Mononuclear cell (primary cell): ENCODE data around the gene ALOX15. TPM values are rescaled to one million over a fixed set of nuclear protein-coding genes. Genes with fewer than 3 reads are reported as not detected.
"Not testable (repeated sequence)": the region's sequence is repeated elsewhere in the genome, so short reads cannot be mapped to it uniquely, and the experiment has no call there.

Experiments
- H3K27me3 ChIP-seq: 2 replicates; pipeline ENCODE4 v1.6.0; 2011; ENCODE audit warnings: low read length, control low read depth; ENCODE audit not compliant: insufficient read depth
- H3K4me1 ChIP-seq: 2 replicates; pipeline ENCODE4 v1.5.1; 2011; ENCODE audit warnings: mild to moderate bottlenecking, low read length, control low read depth; ENCODE audit not compliant: insufficient read depth
- H3K4me3 ChIP-seq: 2 replicates; pipeline ENCODE4 v1.5.1; 2011; ENCODE audit warnings: mild to moderate bottlenecking, low read length, moderate library complexity
- H3K9me3 ChIP-seq: 2 replicates; pipeline ENCODE4 v1.5.1; 2011; ENCODE audit warnings: low read depth, mild to moderate bottlenecking, control low read depth, low read length
- total RNA-seq: library from RNA; depleted of rRNA; stranded (reverse); fragments of >200 nt; gene quantifications from one replicate; pipeline ENCODE4 v1.2.3, GENCODE V29; 2012

Gene ALOX15
- total RNA-seq, 1 donor, result not detected

- Histone ChIP-seq H3K27me3 (no peaks in the 10 kb centered on the region), H3K9me3 (no peaks in the 10 kb centered on the region)
Observed at GRCh38 chr17:4597975-4598374, 43.5 kb downstream of the ALOX15 start.

GRCh38 chr17:4596636-4597380, 44.7 kb downstream of the ALOX15 start:
- Histone ChIP-seq H3K27me3 (no peaks in the 10 kb centered on the region), H3K4me1 (peaks cover 5% of the 10 kb centered on the region), H3K9me3 (no peaks in the 10 kb centered on the region), H3K4me3 (no peak overlapping the region)

More at GRCh38 chr17:4597975-4598374, 43.5 kb downstream of the ALOX15 start:
- Histone ChIP-seq H3K4me1 (peaks cover 5% of the 10 kb centered on the region), H3K4me3 (no peak overlapping the region)

GRCh38 chr17:4595685-4596342, 45.7 kb downstream of the ALOX15 start:
- not testable (repeated sequence) for H3K4me3 ChIP-seq, H3K4me1 ChIP-seq, H3K27me3 ChIP-seq, H3K9me3 ChIP-seq

- Histone ChIP-seq H3K4me1 (peaks cover 5% of the 10 kb centered on the region), H3K9me3 (no peaks in the 10 kb centered on the region), H3K27me3 (no peaks in the 10 kb centered on the region), H3K4me3 (no peak overlapping the region)
Observed at GRCh38 chr17:4594931-4595684, 46.4 kb downstream of the ALOX15 start.

- Histone ChIP-seq H3K4me3 (no peak overlapping the region), H3K27me3 (no peaks in the 10 kb centered on the region), H3K4me1 (peaks cover 5% of the 10 kb centered on the region), H3K9me3 (no peaks in the 10 kb centered on the region)
Observed at GRCh38 chr17:4594406-4594805, 47.1 kb downstream of the ALOX15 start.

- H3K9me3 ChIP-seq, result no peaks in the 10 kb centered on the region
- H3K4me3 ChIP-seq, result no peak overlapping the region
- no peaks in the 10 kb centered on the region for H3K27me3 ChIP-seq
- H3K4me1 ChIP-seq, result peaks cover 5% of the 10 kb centered on the region
Observed at GRCh38 chr17:4593021-4593421, 48.5 kb downstream of the ALOX15 start.

- no peak overlapping the region for H3K4me3 ChIP-seq
- H3K27me3 ChIP-seq, result no peaks in the 10 kb centered on the region
- peaks cover 5% of the 10 kb centered on the region for H3K4me1 ChIP-seq
- H3K9me3 ChIP-seq, result no peaks in the 10 kb centered on the region
Observed at GRCh38 chr17:4592240-4593005, 49.1 kb downstream of the ALOX15 start.

- Histone ChIP-seq H3K4me1 (peaks cover 5% of the 10 kb centered on the region), H3K27me3 (no peaks in the 10 kb centered on the region)
Observed at GRCh38 chr17:4591529-4591928, 49.9 kb downstream of the ALOX15 start.

GRCh38 chr17:4590981-4591453, 50.5 kb downstream of the ALOX15 start:
- Histone ChIP-seq H3K27me3 (peaks cover 4% of the 10 kb centered on the region), H3K4me3 (no peak overlapping the region), H3K9me3 (no peaks in the 10 kb centered on the region), H3K4me1 (peaks cover 5% of the 10 kb centered on the region)

More at GRCh38 chr17:4591529-4591928, 49.9 kb downstream of the ALOX15 start:
- Histone ChIP-seq H3K4me3 (no peak overlapping the region), H3K9me3 (no peaks in the 10 kb centered on the region)

- H3K4me3 ChIP-seq, H3K9me3 ChIP-seq, H3K4me1 ChIP-seq: not testable (repeated sequence)
- peaks cover 11% of the 10 kb centered on the region for H3K27me3 ChIP-seq
Observed at GRCh38 chr17:4590042-4590441, 51.4 kb downstream of the ALOX15 start.

GRCh38 chr17:4588898-4589625, 52.4 kb downstream of the ALOX15 start:
- peaks cover 13% of the 10 kb centered on the region for H3K27me3 ChIP-seq
- no peaks in the 10 kb centered on the region for H3K9me3 ChIP-seq
- no peaks in the 10 kb centered on the region for H3K4me1 ChIP-seq
- H3K4me3 ChIP-seq, result no peak overlapping the region

- Histone ChIP-seq H3K9me3 (no peaks in the 10 kb centered on the region), H3K27me3 (peaks cover 20% of the 10 kb centered on the region), H3K4me1 (no peaks in the 10 kb centered on the region), H3K4me3 (no peak overlapping the region)
Observed at GRCh38 chr17:4588391-4588790, 53.1 kb downstream of the ALOX15 start.

- Histone ChIP-seq H3K4me1 (no peaks in the 10 kb centered on the region), H3K9me3 (no peaks in the 10 kb centered on the region), H3K27me3 (peaks cover 26% of the 10 kb centered on the region), H3K4me3 (no peak overlapping the region)
Observed at GRCh38 chr17:4587803-4588202, 53.7 kb downstream of the ALOX15 start.

GRCh38 chr17:4587195-4587594, 54.3 kb downstream of the ALOX15 start:
- Histone ChIP-seq H3K4me1 (no peaks in the 10 kb centered on the region), H3K27me3 (peaks cover 26% of the 10 kb centered on the region), H3K9me3 (no peaks in the 10 kb centered on the region), H3K4me3 (no peak overlapping the region)
